Measurements from ENCODE around the gene PTBP1. TPM values are rescaled to one million over a fixed set of nuclear protein-coding genes. Genes with fewer than 3 reads are reported as not detected.

Gene PTBP1
- total and polyA plus RNA-seq, 2 donors (not counting 1 experiment from before 2014, with no cell fraction given), result 74.6 to 83.1 TPM

DNA sequence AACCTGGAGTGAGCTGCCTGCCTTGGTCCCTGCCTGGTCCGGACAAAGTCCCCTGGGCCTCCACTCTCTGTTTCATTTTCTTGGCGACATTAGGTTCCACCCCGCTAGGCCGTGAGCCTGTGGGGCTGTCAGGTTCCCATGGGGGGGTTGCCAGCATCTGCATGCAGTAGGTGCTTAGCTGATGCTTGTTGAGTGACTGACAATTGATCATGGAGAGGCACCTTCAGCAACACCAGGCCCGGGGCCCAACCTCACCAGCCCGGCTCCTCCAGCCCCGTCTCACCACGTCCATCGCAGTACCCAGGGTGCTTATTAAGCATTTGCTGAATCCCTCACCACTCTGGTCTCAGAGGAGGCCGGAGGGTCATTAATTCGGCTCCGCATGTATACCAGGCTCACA, 33.0 kb upstream of the PTBP1 start:
- H3K9me3 ChIP-seq (ENCODE audit: control insufficient read depth, insufficient read depth, low read depth, low read length), result no peaks in the 10 kb centered on the region
- no peaks in the 10 kb centered on the region for H3K36me3 ChIP-seq (ENCODE audit: control insufficient read depth, insufficient read depth, low read length)
- H3K79me2 ChIP-seq (ENCODE audit: control insufficient read depth, insufficient read depth, low read length), result no peaks in the 10 kb centered on the region
- H3K27ac ChIP-seq (ENCODE audit: insufficient read depth, low read length), result no peak overlapping the region
- H3K9ac ChIP-seq (ENCODE audit: insufficient read depth, low read length), result no peak overlapping the region
- no peak overlapping the region for H3K4me2 ChIP-seq (ENCODE audit: extremely low read depth, insufficient read depth, low read length)
- no peaks in the 10 kb centered on the region for H4K20me1 ChIP-seq (ENCODE audit: control insufficient read depth, extremely low read depth, insufficient read depth, low read length)
- H3K4me3 ChIP-seq (replicated peaks in 1 of 4; ENCODE audit: control extremely low read depth in 1 of 4, insufficient read depth in 1 of 4, low read depth in 3 of 4, low read length in 4 of 4), result no peak overlapping the region
- H3K27me3 ChIP-seq (ENCODE audit: control insufficient read depth, insufficient read depth, low read length), result no peaks in the 10 kb centered on the region
- TF ChIP-seq CTCF (conservative IDR thresholded peaks at IDR 0.05 in 1 of 2, IDR thresholded peaks at IDR 0.05 in 1 of 2; ENCODE audit: low read depth in 1 of 2, low read length in 2 of 2) (no peak), EZH2 (IDR thresholded peaks at IDR 0.05; ENCODE audit: low read length, missing control alignments) (no peak)
- DNase-seq (ENCODE audit: low read depth in 2 of 2), result no peak
- no peaks in the 10 kb centered on the region for H3K4me1 ChIP-seq (ENCODE audit: control insufficient read depth, extremely low read depth, insufficient read depth, low read length)
- no peak overlapping the region for H2AFZ ChIP-seq (ENCODE audit: low read length)

DNA sequence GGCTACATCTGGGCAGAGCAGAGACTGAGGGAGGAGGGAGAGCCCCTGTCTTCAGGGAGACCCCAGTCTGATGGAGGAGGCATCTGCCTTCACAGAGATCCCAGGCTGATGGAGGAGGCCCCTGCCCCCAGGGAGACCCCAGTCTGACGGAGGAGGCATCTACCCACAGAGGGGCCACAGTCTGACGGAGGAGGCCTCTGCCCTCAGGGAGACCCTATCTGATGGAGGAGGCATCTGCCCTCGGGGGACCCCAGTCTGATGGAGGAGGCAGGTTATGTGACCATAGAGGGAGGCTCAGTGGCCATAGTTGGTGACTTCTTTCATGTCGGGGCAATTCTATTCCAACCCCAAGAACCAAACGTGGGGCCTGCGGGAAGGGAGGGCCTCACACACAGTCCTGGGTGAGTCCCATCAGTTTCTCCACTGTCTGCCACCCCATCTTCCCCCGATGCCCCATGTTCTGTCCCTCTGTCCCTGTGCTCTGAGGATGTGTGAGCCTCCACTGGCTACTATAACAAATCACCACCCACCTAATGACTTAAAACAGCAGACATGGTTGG, 32.0 kb upstream of the PTBP1 start:
- Histone ChIP-seq H3K36me3 (ENCODE audit: control insufficient read depth, insufficient read depth, low read length) (no peaks in the 10 kb centered on the region), H3K79me2 (ENCODE audit: control insufficient read depth, insufficient read depth, low read length) (no peaks in the 10 kb centered on the region), H3K9ac (ENCODE audit: insufficient read depth, low read length) (no peak overlapping the region), H3K27me3 (ENCODE audit: control insufficient read depth, insufficient read depth, low read length) (no peaks in the 10 kb centered on the region), H2AFZ (ENCODE audit: low read length) (no peak overlapping the region), H3K27ac (ENCODE audit: insufficient read depth, low read length) (no peak overlapping the region), H4K20me1 (ENCODE audit: control insufficient read depth, extremely low read depth, insufficient read depth, low read length) (no peaks in the 10 kb centered on the region), H3K9me3 (ENCODE audit: control insufficient read depth, insufficient read depth, low read depth, low read length) (no peaks in the 10 kb centered on the region), H3K4me2 (ENCODE audit: extremely low read depth, insufficient read depth, low read length) (no peak overlapping the region), H3K4me3 (replicated peaks in 1 of 4; ENCODE audit: control extremely low read depth in 1 of 4, insufficient read depth in 1 of 4, low read depth in 3 of 4, low read length in 4 of 4) (no peak overlapping the region), H3K4me1 (ENCODE audit: control insufficient read depth, extremely low read depth, insufficient read depth, low read length) (no peaks in the 10 kb centered on the region)
- TF ChIP-seq EZH2 (IDR thresholded peaks at IDR 0.05; ENCODE audit: low read length, missing control alignments) (no peak), CTCF (conservative IDR thresholded peaks at IDR 0.05 in 1 of 2, IDR thresholded peaks at IDR 0.05 in 1 of 2; ENCODE audit: low read depth in 1 of 2, low read length in 2 of 2) (no peak)
- no peak for DNase-seq (ENCODE audit: low read depth in 2 of 2)

DNA sequence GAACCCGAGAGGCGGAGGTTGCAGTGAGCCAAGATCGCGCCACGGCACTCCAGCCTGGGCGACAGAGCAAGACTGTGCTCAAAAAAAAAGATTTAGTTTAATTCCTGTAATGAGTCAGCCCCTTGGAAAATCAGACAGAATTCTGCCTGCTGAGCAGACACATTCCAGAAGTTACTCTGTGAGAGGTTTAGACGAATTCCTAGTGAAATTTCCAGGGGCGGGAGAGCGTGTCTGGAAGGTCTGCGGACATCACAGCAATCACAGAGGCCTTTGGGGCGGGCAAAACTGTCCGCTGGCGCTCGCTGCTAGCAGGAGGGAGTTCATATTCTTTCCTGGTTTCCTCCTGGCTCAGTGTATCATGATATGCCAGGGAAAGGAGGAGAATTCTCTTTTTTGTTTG, 28.8 kb upstream of the PTBP1 start:
- H3K4me3 ChIP-seq (replicated peaks in 1 of 4; ENCODE audit: control extremely low read depth in 1 of 4, insufficient read depth in 1 of 4, low read depth in 3 of 4, low read length in 4 of 4), result no peak overlapping the region
- peak; percentile 80 to 92 for DNase-seq (ENCODE audit: low read depth in 2 of 2)
- H3K9ac ChIP-seq (ENCODE audit: insufficient read depth, low read length), result no peak overlapping the region
- H3K9me3 ChIP-seq (ENCODE audit: control insufficient read depth, insufficient read depth, low read depth, low read length), result no peaks in the 10 kb centered on the region
- TF ChIP-seq EZH2 (IDR thresholded peaks at IDR 0.05; ENCODE audit: low read length, missing control alignments) (no peak), CTCF (conservative IDR thresholded peaks at IDR 0.05 in 1 of 2, IDR thresholded peaks at IDR 0.05 in 1 of 2; ENCODE audit: low read depth in 1 of 2, low read length in 2 of 2) (no peak)
- H3K27me3 ChIP-seq (ENCODE audit: control insufficient read depth, insufficient read depth, low read length), result no peaks in the 10 kb centered on the region
- no peaks in the 10 kb centered on the region for H3K4me1 ChIP-seq (ENCODE audit: control insufficient read depth, extremely low read depth, insufficient read depth, low read length)
- H3K36me3 ChIP-seq (ENCODE audit: control insufficient read depth, insufficient read depth, low read length), result no peaks in the 10 kb centered on the region
- H3K79me2 ChIP-seq (ENCODE audit: control insufficient read depth, insufficient read depth, low read length), result no peaks in the 10 kb centered on the region
- peak overlapping the region; percentile 39 for H3K4me2 ChIP-seq (ENCODE audit: extremely low read depth, insufficient read depth, low read length)
- no peak overlapping the region for H2AFZ ChIP-seq (ENCODE audit: low read length)
- no peaks in the 10 kb centered on the region for H4K20me1 ChIP-seq (ENCODE audit: control insufficient read depth, extremely low read depth, insufficient read depth, low read length)
- no peak overlapping the region for H3K27ac ChIP-seq (ENCODE audit: insufficient read depth, low read length)

All from fibroblast of lung (primary cell).